Adipose tissue (tissue), 3 donors: ENCODE data around the gene IPO11. TPM values are rescaled to one million over a fixed set of nuclear protein-coding genes. Genes with fewer than 3 reads are reported as not detected.

Source experiments
- H3K27ac ChIP-seq: one replicate; pipeline ENCODE4 v1.5.1; 2013; ENCODE audit warnings: low read depth, low read length
- WGBS, 3 donors: extraction: QIAGEN DNeasy Blood & Tissue Kit; methylation state at CpG; one replicate each; pipeline ENCODE4 v1.1.7; 2013; 5-methylcytosine and 5-hydroxymethylcytosine counted together
- polyA plus RNA-seq, 3 donors: library from polyadenylated mRNA; stranded (reverse); fragments of 200-250 nt; gene quantifications; one replicate each; pipeline ENCODE4 v1.2.3, GENCODE V29; 2013
- donor health status: healthy with polysubstance abuse.
- donor health status: Bipolar disorder and iron deficiency.
- donor health status: healthy.

IPO11 gene
- polyA plus RNA-seq, result 10 to 100 TPM in 2 of 3 donors, 1 to 10 TPM in 1; 5.5 to 21.6 (median 12.9) TPM

DNA sequence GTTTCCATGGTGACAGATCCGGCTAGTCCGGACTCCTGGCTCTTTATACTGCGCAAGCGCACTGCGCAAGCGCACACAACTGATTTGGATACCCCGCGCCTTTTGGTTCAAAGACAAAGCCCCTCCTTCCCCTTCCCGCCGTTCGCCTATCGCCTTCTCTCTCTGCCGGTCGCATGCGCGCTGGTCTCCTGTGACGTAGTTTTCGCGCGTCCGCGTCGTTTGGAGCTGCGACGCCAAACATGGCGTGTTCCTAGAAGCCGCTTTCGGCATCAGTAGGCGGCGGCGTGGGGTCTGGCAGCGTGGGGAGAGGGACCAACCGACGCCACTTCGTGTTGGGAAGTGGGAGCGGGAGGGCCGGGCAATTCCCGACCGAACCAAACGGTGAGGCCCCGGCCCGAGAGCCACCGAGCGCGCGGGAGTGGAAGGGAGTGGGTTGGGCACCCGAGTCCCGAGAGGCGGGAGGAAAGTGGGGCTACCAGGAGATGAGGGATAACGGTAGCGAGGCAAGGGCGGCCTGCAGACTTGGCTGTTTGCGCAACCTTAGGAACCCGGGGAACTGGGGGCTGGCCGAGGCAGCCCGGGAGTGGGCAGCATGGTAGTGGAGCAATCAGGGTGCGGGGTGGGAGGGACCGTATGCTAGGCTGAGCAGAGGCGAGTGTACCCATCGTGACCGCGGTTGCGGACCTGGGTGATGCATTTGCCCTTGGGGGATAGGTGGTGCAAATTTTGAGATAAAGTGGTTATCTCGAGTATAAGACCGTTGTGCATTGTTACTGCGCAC lies at the start of gene IPO11:
Gene IPO11, plus strand, starts transcription at position 215 of the 781 bp plus-strand sequence. CDS start 24,517 bp downstream, outside the sequence.
- no peak within 1 kb of the TSS for H3K27ac ChIP-seq
- WGBS, 3 donors, result 0% methylated on average over 66 of the region's 66 CpGs

DNA sequence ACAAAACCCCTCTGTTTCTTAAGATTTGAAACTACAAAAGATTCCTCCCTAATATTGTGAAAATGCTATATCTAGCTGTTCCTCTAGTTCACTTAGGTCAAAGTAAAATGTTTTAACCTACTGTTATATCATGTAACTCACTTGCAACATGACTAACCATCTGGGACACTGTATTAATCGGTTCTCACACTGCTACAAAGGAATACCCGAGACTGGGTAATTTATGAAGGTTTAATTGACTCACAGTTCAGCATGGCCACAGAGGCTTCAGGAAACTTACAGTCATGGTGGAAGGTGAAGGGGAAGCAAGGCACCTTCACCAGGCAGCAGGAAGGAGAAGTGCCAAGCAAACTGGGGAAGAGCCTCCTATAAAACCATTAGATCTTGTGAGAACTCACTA lies 43.5 kb upstream of the IPO11 start:
- H3K27ac ChIP-seq, result no peak overlapping the region
- 91 to 96% (median 93%) methylated on average over 2 of the region's 2 CpGs for WGBS, 3 donors

DNA sequence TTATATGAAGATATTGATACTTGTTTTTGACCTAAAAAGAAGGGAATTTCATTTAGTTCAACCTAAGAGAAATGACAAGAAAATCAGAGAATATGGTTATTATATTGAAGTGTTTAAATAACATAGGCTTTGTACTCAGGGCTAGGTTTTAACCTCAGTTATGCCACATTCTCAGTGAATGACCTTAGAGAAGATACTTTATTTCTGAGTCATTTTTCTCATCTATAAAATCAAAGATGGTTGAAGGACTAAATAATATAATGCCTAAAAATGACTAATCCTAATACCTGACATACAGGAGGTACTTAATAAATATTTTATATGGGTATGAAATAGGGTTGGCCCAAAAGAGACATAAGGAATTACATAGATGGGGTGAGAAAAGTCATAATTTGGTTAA lies 41.2 kb upstream of the IPO11 start:
- no peak overlapping the region for H3K27ac ChIP-seq

DNA sequence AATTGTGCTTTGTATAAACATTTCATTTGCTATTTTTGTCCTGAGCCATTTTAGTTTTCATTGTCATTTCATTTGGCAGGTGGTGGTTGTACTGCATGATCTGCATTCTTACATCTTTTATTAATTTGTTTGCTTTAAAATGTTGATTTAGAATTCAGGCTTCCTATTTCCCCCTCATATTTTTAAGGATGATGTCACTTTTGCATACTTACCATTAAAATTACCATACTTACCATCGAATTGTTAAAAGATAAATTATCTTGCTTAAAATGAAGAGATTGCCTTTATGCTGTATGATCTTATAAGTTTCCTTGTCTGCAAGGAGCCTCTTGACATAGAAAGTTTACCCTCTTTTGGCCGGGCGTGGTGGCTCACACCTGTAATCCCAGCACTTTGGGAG lies 40.0 kb upstream of the IPO11 start:
- WGBS, 3 donors, result 97 to 98% (median 98%) methylated on average over 3 of the region's 3 CpGs
- no peak overlapping the region for H3K27ac ChIP-seq

DNA sequence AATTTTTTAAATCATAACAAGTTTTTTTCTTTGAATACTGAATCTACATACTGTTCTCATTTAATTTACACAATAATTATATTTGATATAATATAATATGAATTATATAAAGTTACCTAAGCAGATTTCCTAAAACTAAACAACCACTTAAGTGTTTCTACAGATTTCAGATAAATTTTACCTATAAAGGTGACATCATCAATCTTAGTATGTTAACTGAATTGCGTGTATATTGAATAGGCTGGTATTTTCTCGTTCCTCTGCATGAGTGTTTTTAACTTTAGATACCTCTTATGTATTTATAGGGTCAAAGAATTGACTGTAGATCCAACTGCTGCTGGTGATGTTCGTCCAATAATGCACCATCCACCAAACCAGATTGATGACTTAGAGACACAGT lies 39.2 kb upstream of the IPO11 start:
- H3K27ac ChIP-seq, result no peak overlapping the region
- WGBS, 3 donors, result 96 to 97% (median 96%) methylated on average over 3 of the region's 3 CpGs

DNA sequence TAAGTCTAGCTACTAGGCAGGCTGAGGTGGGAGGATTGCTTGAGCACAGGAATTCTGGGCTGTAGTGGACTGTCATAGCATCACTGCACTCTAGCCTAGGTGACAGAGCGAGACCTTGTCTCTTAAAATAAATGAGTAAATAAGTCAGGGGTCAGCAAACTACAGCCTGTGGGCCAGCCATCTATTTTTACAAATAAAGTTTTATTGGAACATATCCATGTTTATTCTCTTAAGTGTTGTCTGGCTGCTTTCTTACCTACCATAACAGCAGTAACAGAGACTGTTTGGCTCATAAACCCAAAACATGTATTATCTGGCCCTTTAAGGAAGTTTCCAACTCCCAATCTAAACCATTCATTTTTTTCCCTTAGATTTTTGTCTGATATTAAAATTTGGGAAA lies 38.5 kb upstream of the IPO11 start:
- no peak overlapping the region for H3K27ac ChIP-seq
- 96 to 100% (median 97%) methylated on average over 1 of the region's 1 CpG for WGBS, 3 donors

DNA sequence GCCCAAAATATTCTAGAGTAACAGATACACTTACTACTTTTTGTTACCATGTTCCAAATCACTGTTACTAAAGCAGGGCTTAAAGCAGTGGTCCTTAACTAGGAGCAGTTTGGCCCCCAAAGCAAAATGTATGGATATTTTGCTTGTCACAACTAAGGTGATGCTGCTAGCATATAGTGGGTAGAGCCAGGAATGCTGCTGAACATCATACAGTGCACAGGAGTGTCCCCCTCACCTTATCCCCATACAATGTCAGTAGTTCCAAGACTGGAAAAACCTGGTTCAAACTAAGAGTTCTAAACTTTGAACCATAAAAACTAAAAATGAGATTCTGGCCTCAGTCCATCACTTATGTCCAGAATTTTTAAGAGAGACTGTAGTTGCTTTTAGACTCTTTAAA lies 36.9 kb upstream of the IPO11 start:
- H3K27ac ChIP-seq, result no peak overlapping the region

DNA sequence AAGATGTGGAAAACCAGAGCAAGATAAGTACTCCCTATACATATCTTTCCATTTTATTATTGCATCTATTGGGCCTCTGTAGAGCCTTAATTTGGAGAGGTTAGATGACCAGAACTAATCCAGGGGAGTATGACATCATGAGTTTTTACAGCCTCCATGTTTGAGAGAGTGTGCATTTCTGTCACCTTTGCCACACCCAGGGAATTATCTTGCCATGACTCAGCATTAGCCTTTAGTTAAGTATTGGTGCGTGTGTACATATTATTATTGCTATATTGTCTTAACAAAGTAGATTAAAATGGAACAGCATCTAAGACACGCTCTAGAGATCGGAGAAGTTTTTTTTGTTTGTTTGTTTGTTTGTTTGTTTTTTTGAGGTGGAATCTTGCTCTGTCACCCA lies 36.5 kb upstream of the IPO11 start:
- 92 to 98% (median 94%) methylated on average over 3 of the region's 3 CpGs for WGBS, 3 donors
- no peak overlapping the region for H3K27ac ChIP-seq

DNA sequence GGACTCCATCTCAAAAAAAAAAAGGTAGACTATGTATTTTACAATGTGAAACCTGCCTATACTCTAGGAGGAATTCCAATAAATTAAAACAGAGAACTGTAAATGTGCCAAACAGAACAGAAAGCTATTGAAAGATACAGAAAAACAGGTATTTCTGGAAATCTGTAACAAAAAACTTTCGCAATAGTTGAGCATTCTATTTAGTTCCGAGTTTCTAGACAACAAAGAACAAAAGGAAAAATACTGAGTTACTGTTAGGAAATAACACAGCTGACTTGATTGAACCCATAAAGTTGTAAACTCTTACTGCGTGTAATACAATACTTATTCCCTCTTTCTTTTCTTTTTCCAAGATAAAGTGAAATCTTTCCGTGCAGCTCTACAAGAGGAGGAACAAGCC lies 27.4 kb upstream of the IPO11 start:
- H3K27ac ChIP-seq, result no peak overlapping the region
- 74 to 89% (median 88%) methylated on average over 4 of the region's 4 CpGs for WGBS, 3 donors

DNA sequence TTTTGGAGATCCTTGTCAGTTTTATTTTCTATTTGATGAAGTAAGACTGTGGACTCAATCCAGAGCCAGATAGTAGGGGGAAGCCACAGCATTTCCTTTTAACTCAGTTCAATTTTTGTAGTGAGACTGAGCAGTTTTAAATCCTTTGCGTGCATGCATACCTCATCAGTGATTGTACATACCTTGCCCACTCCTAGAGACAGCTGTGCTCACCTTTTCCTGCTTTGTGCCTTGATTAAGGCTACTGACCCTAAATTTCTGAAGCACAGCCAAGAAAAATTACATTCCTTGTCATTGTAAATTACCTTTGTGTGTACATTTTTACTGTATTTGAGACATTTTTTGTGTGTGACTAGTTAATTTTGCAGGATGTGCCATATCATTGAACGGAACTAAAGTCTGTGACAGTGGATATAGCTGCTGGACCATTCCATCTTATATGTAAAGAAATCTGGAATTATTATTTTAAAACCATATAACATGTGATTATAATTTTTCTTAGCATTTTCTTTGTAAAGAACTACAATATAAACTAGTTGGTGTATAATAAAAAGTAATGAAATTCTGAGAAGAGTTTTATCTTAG lies 26.7 kb upstream of the IPO11 start:
- 78 to 92% (median 92%) methylated on average over 2 of the region's 2 CpGs for WGBS, 3 donors
- H3K27ac ChIP-seq, result no peak overlapping the region

DNA sequence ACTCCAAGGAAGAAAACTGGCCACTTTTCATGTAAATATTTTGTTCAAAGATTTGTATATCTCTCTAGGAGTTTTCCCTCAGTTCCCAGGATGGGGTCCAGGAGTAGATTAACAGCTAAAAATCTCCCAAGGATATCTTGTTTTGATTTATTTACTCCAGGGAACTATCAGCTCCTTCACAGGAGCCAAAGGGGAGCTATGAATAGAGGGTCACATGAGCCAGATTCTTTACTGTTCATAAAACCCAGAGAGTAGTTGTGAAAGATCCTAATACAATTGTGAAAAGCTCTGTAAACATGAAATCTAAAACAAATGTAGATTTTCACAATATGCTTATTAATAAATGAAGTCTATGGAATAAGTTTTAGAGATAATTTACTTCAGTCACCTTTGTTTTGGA lies 25.7 kb upstream of the IPO11 start:
- no peak overlapping the region for H3K27ac ChIP-seq

DNA sequence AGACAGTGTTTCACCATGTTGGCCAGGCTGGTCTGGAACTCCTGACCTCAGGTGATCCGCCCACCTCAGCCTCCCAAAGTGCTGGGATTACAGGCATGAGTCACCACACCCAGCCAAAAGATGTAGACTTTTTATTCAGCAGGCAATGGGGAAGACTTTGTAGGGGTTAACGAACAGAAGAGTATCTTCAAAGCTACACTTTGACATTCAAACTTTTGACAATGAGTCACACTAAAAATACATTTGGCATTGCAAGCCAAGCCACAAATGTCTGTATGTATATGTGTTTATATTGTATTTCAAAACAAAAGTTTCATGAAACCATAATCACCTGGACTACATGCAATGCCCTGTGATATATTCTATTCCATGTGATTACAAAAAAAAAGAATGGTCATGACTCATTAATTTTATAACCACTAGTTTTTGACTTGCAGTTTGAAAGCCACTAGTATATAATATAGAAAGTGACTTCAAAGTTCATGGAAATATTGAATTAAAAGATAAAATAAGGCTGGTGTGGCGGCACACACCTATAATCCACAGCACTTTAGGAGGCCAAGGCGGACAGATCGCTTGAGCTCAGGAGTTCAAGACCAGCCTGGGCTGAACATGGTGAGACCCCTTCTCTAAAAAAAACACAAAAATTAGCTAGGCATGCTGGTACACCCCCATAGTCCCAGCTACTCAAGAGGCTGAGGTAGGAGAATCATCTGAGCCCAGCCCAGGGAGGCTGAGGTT lies 17.2 kb upstream of the IPO11 start:
- 86 to 87% (median 86%) methylated on average over 5 of the region's 5 CpGs for WGBS, 3 donors

DNA sequence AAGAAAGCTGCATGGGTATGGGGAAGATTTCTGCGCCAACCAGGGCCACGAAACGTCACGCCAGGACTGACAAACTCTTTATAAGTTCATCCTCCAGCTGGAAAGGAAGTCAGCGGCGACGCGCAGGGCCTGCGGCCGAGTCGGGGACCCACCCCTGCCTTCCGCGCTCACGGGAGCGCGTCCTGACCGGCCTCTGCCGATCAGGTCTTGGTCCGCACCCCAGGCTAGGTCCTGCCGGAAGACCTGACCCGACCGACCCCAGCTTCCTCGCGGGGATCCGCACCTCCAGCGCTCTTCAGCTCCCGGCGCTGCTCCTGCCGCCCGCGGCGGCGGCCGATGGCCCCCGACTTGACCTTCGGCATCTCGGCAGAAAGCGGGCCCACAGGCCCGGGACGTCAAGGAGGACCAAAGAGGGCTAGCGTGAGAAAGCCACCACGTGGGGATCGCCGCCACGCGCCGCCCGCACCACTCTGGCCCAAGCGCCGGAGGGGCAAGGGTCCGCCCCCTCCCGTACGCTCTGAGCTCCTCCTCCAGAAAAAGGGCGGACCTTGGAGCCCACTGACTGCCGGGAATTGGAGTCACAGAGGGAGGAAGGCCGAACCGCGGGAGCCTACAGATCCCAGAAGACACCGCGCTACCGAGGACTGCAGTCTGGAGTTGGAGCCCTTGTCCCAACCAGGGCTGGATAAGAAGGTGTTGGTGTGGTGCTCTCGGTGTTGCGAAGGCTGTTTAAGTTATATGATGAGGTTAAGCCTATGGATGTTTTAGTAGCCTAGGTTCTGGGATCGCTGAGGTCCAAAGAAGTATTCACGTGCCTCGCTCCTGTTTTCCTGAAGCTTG lies 8.9 kb upstream of the IPO11 start, which contains the start of gene DIMT1:
Gene DIMT1, minus strand, starts transcription at position 495 of the 840 bp plus-strand sequence. Its CDS starts 133 bp downstream, at position 362.
- WGBS, 3 donors, result 0 to 1% (median 0%) methylated on average over 57 to 66 of the region's 66 CpGs

More for the DNA sequence above, 17.2 kb upstream of the IPO11 start:
- H3K27ac ChIP-seq, result no peak overlapping the region

DNA sequence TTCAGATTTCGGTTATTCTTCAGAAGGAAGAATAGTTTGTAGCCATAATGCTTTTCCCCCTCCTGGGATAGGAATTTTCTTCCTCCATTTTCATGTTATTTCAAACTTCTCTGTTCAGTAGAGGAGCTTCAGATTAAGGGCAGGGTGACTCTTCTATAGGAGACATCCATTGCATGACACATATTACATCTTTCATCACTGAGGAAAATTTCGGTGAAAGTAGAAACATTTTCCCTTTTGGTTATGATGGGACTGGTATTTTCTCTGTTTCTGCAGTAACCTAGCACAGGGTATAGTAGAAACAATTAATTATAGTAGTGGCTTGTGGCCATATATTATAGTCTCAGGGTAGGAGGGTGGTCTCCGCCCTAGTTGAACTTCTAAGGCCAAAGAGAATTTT lies 1.1 kb downstream of the IPO11 start:
- H3K27ac ChIP-seq, result no peak overlapping the region
- WGBS, 3 donors, result 51 to 64% (median 59%) methylated on average over 3 of the region's 3 CpGs

More for the DNA sequence above, 8.9 kb upstream of the IPO11 start, which contains the start of gene DIMT1:
- peak within 1 kb of the TSS; percentile 76 for H3K27ac ChIP-seq

DNA sequence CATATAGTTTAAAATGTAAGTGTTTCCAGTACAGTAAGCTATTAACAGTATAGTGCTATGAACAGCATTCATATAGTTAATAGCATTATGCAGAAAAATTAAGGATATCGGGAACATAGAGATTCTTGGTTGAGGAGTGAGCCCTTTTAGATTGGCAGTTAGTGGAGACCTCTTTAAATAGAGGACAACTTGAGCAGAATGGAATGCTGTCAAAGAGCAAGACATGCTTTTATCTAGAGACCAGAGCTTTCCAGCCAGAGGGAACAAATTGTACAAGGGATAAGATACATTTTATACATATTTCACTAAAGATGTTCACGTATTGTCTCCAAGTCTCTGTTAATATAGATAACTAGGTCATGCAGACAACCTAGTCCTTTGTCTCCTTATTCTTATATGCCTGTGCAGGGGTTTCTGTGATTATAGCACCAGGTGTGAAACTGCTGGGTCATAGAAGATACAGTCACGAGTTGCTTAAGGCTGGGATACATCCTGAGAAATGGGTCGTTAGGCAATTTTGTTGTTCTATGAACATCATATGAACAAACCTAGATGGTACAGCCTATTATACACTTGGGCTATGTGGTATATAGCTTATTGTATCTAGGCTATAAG lies 6.0 kb downstream of the IPO11 start:
- 84 to 90% (median 90%) methylated on average over 4 of the region's 4 CpGs for WGBS, 3 donors
- H3K27ac ChIP-seq, result no peak overlapping the region

DNA sequence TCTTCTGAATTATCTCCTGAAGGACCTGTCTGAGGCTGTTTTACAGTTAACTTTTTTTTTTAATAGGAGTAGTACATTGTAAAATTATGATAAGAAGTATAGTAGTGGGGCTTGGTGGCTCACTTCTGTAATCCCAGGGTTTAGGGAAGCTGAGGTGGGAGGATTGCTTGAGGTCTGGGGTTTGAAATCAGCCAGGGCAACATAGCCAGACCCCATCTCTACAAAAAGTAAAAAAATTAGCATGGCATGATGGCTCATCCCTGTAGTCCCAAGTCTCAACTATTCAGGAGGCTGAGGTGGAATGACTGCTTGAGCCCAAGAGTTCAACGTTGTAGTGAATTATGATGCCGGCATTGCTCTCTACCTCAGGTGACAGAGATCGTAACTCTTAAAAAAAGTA lies 7.0 kb downstream of the IPO11 start:
- 97 to 99% (median 98%) methylated on average over 3 of the region's 3 CpGs for WGBS, 3 donors
- no peak overlapping the region for H3K27ac ChIP-seq

DNA sequence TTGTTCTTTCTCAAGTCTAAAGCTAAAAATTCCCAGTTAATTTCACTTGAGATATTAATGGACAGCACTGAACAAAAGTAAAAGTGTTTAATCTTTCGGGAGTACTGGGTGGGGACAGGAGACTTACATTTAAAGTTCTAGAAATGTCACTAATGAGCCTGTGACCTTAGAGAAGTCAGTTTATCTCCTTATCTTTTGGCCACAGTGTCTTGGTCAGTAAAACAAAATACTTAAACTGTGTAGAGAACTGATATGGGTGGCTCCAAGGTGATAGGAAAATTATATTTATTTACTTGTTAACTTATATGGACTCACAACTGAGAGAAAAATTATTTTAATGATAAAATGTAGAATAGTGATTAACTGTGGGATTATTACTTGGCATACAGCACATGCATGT lies 8.9 kb downstream of the IPO11 start:
- 70 to 84% (median 81%) methylated on average over 1 of the region's 1 CpG for WGBS, 3 donors
- no peak overlapping the region for H3K27ac ChIP-seq

DNA sequence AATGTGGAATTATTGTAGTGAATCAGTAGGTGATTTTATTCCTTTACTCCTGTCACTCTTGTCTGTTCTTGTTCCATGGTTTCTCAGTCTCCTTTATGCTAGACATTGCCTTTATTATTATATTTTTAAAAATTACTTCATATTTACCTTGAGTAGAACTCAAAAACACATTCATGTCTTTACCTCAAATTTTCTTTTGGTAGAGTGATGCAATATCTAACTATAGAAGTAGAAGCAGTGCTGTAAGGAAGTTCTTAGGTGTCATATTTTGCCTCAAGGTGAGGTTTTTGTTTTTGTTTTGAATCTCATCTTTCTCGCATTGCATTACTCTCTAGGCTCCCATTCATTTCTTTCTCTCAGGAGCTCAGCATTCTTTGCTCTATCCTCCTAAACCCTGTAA lies 12.2 kb downstream of the IPO11 start:
- WGBS, 3 donors, result 96 to 100% (median 100%) methylated on average over 1 of the region's 1 CpG

More for the DNA sequence above, 12.2 kb downstream of the IPO11 start:
- no peak overlapping the region for H3K27ac ChIP-seq
